GM21360 (cell line): Measurements from ENCODE around the gene ASCL3.
"Not testable (repeated sequence)": the region's sequence is repeated elsewhere in the genome, so short reads cannot be mapped to it uniquely, and the experiment has no call there.

Source experiments
- ATAC-seq: cut with Tn5 transposase; IDR thresholded peaks from one replicate; pipeline ENCODE4 v1.9.1; 2021; ENCODE audit warnings: mild to moderate bottlenecking, moderate library complexity; ENCODE audit not compliant: unreplicated experiment

Gene ASCL3

DNA sequence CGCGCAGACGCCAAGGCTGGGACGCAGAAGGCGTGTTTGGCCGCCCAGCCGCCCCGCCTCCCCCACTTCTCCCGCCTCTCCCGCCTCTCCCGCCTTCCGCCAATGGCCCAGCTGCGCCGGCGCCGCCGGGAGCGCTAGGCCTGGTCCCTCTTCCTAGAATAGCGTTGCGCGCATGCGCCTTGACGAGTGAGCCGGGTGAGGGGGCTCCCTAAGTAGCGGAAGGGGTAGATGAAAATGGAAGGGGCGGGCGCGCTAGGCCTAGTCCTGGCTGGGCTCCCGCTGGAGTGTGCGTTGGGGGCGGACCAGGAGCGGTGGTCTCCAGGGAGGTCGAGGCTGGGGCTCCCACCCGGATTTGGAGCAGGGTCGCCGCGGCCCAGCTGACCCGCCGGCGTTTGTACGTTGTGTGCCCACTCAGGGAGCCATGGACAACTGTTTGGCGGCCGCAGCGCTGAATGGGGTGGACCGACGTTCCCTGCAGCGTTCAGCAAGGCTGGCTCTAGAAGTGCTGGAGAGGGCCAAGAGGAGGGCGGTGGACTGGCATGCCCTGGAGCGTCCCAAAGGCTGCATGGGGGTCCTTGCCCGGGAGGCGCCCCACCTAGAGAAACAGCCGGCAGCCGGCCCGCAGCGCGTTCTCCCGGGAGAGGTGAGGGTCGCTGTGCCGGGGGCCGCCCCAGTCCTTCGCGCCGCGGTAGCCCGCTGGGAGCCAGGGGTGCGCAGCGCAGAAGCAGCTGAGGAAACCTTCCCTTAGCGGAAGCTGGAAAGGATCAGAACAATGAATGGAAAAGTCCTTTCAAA, 31.6 kb downstream of the ASCL3 start, which contains the start of gene AKIP1:
Gene AKIP1, plus strand, starts transcription at position 161 of the 795 bp plus-strand sequence. Its CDS starts 261 bp downstream, at position 422.
- peak; percentile 53 for ATAC-seq

- peak; percentile 7 for ATAC-seq
Observed at GRCh38 chr11:8910649-8911026, 32.2 kb downstream of the ASCL3 start.

DNA sequence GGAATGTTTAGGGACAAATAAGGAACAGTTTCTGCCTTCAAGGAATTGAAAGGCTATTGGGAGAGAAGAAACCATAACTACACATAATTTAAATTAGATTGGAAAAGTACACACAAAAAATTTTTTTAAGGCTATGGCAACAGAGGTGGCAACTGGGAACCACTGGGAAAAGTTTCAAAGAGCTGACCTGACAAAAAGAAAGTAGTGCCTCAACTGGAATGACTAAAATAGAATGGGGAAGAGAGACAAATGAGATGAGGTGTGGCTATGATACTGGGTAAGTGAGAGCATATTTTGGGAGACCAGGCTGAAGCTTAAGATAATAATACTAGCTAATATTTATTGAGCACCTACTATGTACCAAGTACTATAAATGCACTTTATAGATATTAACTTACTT, 34.7 kb downstream of the ASCL3 start:
- ATAC-seq, result no peak

- ATAC-seq, result no peak
Observed at GRCh38 chr11:8907116-8907515, 35.7 kb downstream of the ASCL3 start.

DNA sequence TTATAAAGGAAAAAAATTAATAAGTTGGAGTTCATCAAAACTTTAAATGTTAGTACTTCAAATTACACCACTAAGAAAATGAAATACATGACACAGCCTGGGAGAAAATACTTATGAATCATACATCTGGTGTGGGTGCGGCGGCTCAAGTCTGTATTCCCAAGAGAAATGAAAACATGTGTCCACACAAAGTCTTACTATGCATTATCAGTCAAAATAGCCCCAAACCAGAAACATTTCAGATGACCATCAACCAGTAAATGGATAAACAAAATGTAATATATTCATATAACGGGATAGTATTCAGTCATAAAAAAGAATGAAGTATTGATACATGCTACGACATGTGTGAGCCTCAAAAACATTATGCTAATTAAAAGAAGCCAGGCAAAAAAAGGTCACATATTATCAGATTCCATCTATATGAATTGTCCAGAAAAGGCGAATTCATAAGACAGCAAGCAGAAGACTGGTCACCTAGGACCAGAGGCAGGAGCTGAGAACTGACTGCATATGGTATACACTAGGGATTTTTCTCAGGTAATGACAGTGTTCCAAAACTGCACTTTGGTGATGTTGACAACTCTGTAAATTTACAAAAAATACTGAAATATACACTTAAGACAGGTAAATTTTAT, 37.2 kb downstream of the ASCL3 start:
- ATAC-seq, result no peak

GRCh38 chr11:8899119-8899753, 43.6 kb downstream of the ASCL3 start:
- ATAC-seq, result no peak

GRCh38 chr11:8891185-8891584, 51.6 kb downstream of the ASCL3 start:
- not testable (repeated sequence) for ATAC-seq
